ENCODE results near the gene FAM131C.

DNA sequence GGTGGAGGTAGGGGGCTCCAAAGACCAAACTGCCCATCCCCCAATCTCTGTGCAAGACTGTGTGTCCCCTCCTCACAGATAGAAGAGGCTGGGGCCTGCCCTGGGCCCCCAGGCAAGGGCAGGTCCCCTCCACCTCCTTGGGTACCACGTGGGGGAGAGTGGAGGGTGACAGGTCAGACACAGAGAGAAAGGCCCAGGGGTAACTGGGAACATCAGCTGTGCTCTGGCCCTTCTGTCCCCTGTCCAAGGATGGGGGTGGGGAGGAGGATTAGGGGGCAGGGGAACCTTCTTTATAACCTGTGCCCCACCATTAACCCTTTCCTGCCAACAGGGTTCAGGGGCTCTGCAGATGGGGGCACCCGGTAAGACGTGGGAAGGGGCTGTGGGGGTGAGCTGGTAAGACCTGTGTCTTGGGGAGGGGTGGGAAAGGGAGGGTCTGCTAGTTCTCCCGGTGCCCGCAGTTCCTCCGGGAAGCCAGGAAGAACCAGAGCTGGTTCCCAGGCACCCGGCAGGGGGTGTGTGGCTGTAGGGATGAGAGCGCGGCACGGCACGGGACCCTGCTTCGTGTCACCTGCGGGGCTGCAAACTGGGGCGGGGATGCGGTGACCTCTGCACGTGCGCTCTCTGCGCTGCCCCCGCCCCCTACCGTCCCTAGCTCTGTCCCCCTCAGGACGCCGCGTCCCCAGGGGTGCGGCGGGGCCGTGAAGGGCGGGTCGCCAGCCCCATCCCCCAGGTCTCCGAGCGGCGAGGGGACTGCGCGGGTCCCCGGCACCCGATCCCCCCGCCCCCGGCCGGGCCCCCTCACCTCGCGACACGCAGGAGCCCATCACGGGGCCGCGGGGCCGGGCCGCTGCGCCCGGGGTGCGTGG, 601 bp downstream of the FAM131C start:
- TF ChIP-seq, protein P1, sequence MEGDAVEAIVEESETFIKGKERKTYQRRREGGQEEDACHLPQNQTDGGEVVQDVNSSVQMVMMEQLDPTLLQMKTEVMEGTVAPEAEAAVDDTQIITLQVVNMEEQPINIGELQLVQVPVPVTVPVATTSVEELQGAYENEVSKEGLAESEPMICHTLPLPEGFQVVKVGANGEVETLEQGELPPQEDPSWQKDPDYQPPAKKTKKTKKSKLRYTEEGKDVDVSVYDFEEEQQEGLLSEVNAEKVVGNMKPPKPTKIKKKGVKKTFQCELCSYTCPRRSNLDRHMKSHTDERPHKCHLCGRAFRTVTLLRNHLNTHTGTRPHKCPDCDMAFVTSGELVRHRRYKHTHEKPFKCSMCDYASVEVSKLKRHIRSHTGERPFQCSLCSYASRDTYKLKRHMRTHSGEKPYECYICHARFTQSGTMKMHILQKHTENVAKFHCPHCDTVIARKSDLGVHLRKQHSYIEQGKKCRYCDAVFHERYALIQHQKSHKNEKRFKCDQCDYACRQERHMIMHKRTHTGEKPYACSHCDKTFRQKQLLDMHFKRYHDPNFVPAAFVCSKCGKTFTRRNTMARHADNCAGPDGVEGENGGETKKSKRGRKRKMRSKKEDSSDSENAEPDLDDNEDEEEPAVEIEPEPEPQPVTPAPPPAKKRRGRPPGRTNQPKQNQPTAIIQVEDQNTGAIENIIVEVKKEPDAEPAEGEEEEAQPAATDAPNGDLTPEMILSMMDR (IDR thresholded peaks at IDR 0.05; ENCODE audit: poor library complexity, severe bottlenecking), result no peak
- TF ChIP-seq TAF1 (IDR thresholded peaks at IDR 0.05; ENCODE audit: low read depth) (no peak), EZH2 (IDR thresholded peaks at IDR 0.05; ENCODE audit: borderline replicate concordance, insufficient read depth, low read length, poor library complexity, severe bottlenecking) (no peak), POLR2AphosphoS5 (IDR thresholded peaks at IDR 0.05) (no peak), SMC3 (conservative IDR thresholded peaks at IDR 0.05; ENCODE audit: poor library complexity) (no peak), EP300 (conservative IDR thresholded peaks at IDR 0.05; ENCODE audit: poor library complexity, severe bottlenecking) (no peak), RAD21 (conservative IDR thresholded peaks at IDR 0.05) (no peak)

All from neural cell (in vitro differentiated cells).